ENCODE results near the gene VWA3B. TPM values are rescaled to one million over a fixed set of nuclear protein-coding genes. Genes with fewer than 3 reads are reported as not detected.

VWA3B gene
- total RNA-seq, 1 donor: not detected

GRCh38 chr2:98065808-98066207, 21.2 kb upstream of the VWA3B start:
- no peak for DNase-seq (ENCODE audit: low read depth)
- no peak overlapping the region for H3K4me3 ChIP-seq (ENCODE audit: low read depth, low read length)
- TF ChIP-seq CTCF (IDR thresholded peaks at IDR 0.05; ENCODE audit: insufficient read depth, low read length): no peak

GRCh38 chr2:98067160-98067559, 19.8 kb upstream of the VWA3B start:
- TF ChIP-seq CTCF (IDR thresholded peaks at IDR 0.05; ENCODE audit: insufficient read depth, low read length): no peak
- no peak overlapping the region for H3K4me3 ChIP-seq (ENCODE audit: low read depth, low read length)
- DNase-seq (ENCODE audit: low read depth): no peak

GRCh38 chr2:98070081-98070480, 16.9 kb upstream of the VWA3B start:
- DNase-seq (ENCODE audit: low read depth): no peak
- TF ChIP-seq CTCF (IDR thresholded peaks at IDR 0.05; ENCODE audit: insufficient read depth, low read length): no peak
- no peak overlapping the region for H3K4me3 ChIP-seq (ENCODE audit: low read depth, low read length)

GRCh38 chr2:98072442-98072841, 14.5 kb upstream of the VWA3B start:
- DNase-seq (ENCODE audit: low read depth): no peak
- no peak for TF ChIP-seq CTCF (IDR thresholded peaks at IDR 0.05; ENCODE audit: insufficient read depth, low read length)
- no peak overlapping the region for H3K4me3 ChIP-seq (ENCODE audit: low read depth, low read length)

- no peak overlapping the region for H3K4me3 ChIP-seq (ENCODE audit: low read depth, low read length)
- no peak for TF ChIP-seq CTCF (IDR thresholded peaks at IDR 0.05; ENCODE audit: insufficient read depth, low read length)
- DNase-seq (ENCODE audit: low read depth): no peak
Measured at GRCh38 chr2:98078701-98079100, 8.3 kb upstream of the VWA3B start.

- no peak overlapping the region for H3K4me3 ChIP-seq (ENCODE audit: low read depth, low read length)
- TF ChIP-seq CTCF (IDR thresholded peaks at IDR 0.05; ENCODE audit: insufficient read depth, low read length): no peak
- DNase-seq (ENCODE audit: low read depth): no peak
Measured at GRCh38 chr2:98084151-98084868, 2.7 kb upstream of the VWA3B start.

- DNase-seq (ENCODE audit: low read depth): no peak
- no peak for TF ChIP-seq CTCF (IDR thresholded peaks at IDR 0.05; ENCODE audit: insufficient read depth, low read length)
- no peak overlapping the region for H3K4me3 ChIP-seq (ENCODE audit: low read depth, low read length)
Measured at GRCh38 chr2:98084869-98085238, 2.1 kb upstream of the VWA3B start.
